GM10248 (cell line): ENCODE results near the gene GALNT2.

Source experiments
- CTCF ChIA-PET: fragments of 300-600 bp; sonication (Branson Sonifier 250); formaldehyde crosslinking; extraction: SDS; loops from one replicate; lab custom pipeline; 2021; ENCODE audit warnings: antibody characterized with exemption; lab: Yijun Ruan, JAX
- POLR2A ChIA-PET: fragments of 350-650 bp; sonication (Branson Sonifier 250); formaldehyde crosslinking; extraction: SDS; loops from one replicate; lab custom pipeline; 2020; ENCODE audit warnings: antibody characterized with exemption; lab: Yijun Ruan, JAX
- DNase-seq: peaks from one replicate; pipeline ENCODE4 v3.0.0; 2012; ENCODE audit errors: extremely low spot score
- CTCF ChIP-seq: IDR thresholded peaks from 2 replicates; pipeline ENCODE4 v1.5.1; 2012; ENCODE audit warnings: mild to moderate bottlenecking, low read depth; ENCODE audit errors: extremely low read depth, missing control alignments, control extremely low read depth

GALNT2 gene

GRCh38 chr1:230150615-230151014 lies 83.6 kb downstream of the GALNT2 start:
- ChIA-PET POLR2A (no interaction called here), CTCF (interaction anchor here (0.7 to 1.6 kb wide), 4 partner anchors 16 to 41 kb away, joined by 3 to 4 read pairs (median 3); no protein-coding TSS in a partner anchor)
- DNase-seq, result no peak
- TF ChIP-seq CTCF, result no peak

- ChIA-PET CTCF (interaction anchor here (0.9 to 1.6 kb wide), 5 partner anchors 14 to 47 kb away, joined by 3 read pairs; no protein-coding TSS in a partner anchor), POLR2A (interaction anchor here (0.6 kb wide), 1 partner anchor 672 kb away, joined by 7 read pairs; no protein-coding TSS in a partner anchor)
- TF ChIP-seq CTCF, result no peak
- DNase-seq, result no peak
Observed at GRCh38 chr1:230151924-230152468, 85.0 kb downstream of the GALNT2 start.

- ChIA-PET POLR2A (no interaction called here), CTCF (interaction anchor here (0.6 to 1.3 kb wide), 7 partner anchors 10 to 61 kb away, joined by 3 to 5 read pairs (median 3); no protein-coding TSS in a partner anchor)
- DNase-seq, result no peak
- TF ChIP-seq CTCF, result no peak
Observed at GRCh38 chr1:230152999-230153398, 86.0 kb downstream of the GALNT2 start.

- no peak for DNase-seq
- CTCF ChIA-PET, result interaction anchor here (1.0 to 1.3 kb wide), 4 partner anchors 8 to 33 kb away, joined by 3 to 5 read pairs (median 4); no protein-coding TSS in a partner anchor
- POLR2A ChIA-PET, result no interaction called here
- TF ChIP-seq CTCF, result no peak
Observed at GRCh38 chr1:230153641-230154296, 86.7 kb downstream of the GALNT2 start.

GRCh38 chr1:230155021-230155420 lies 88.0 kb downstream of the GALNT2 start:
- DNase-seq, result no peak
- ChIA-PET CTCF (interaction anchor here (0.9 kb wide), 1 partner anchor 12 kb away, joined by 3 read pairs; no protein-coding TSS in a partner anchor), POLR2A (no interaction called here)
- no peak for TF ChIP-seq CTCF

- DNase-seq, result no peak
- no peak for TF ChIP-seq CTCF
- POLR2A ChIA-PET, result no interaction called here
- CTCF ChIA-PET, result no interaction called here
Observed at GRCh38 chr1:230156068-230156467, 89.0 kb downstream of the GALNT2 start.
